ENCODE results near the gene BCL2L1. TPM values are rescaled to one million over a fixed set of nuclear protein-coding genes. Genes with fewer than 3 reads are reported as not detected.
"Not testable (repeated sequence)": the region's sequence is repeated elsewhere in the genome, so short reads cannot be mapped to it uniquely, and the experiment has no call there.

BCL2L1 gene
- total RNA-seq, 2 donors from 2014 or later = 140 to 325 TPM

- H3K9me3 Mint-ChIP-seq = no peaks in the 10 kb centered on the region
- H3K4me1 Mint-ChIP-seq (ENCODE audit: low read depth in 2 of 2) = peaks cover 82 to 93% of the 10 kb centered on the region in 2 donors
- peaks cover 38% of the 10 kb centered on the region for H3K36me3 Mint-ChIP-seq
- peak; percentile 88 for DNase-seq (ENCODE audit: low spot score)
- peak; percentile 81 to 82 for ATAC-seq
- H3K4me3 Mint-ChIP-seq = peak overlapping the region; percentile 98
- no peaks in the 10 kb centered on the region for H3K27me3 Mint-ChIP-seq
- peak overlapping the region; percentile 99 to 100 for H3K27ac Mint-ChIP-seq
Measured at GRCh38 chr20:31675828-31676608, 46.6 kb downstream of the BCL2L1 start.

- DNase-seq (ENCODE audit: low spot score) (peak; percentile 88), ATAC-seq (peak; percentile 85 to 88)
- H3K4me3 Mint-ChIP-seq = peak overlapping the region; percentile 98
- H3K27me3 Mint-ChIP-seq = no peaks in the 10 kb centered on the region
- peaks cover 81 to 93% of the 10 kb centered on the region in 2 donors for H3K4me1 Mint-ChIP-seq (ENCODE audit: low read depth in 2 of 2)
- no peaks in the 10 kb centered on the region for H3K9me3 Mint-ChIP-seq
- peaks cover 30% of the 10 kb centered on the region for H3K36me3 Mint-ChIP-seq
- peak overlapping the region; percentile 99 to 100 for H3K27ac Mint-ChIP-seq
Measured at GRCh38 chr20:31674895-31675827, 47.5 kb downstream of the BCL2L1 start.

- ATAC-seq (peak in 1 of 2 donors; percentile 49), DNase-seq (ENCODE audit: low spot score) (no peak)
- H3K36me3 Mint-ChIP-seq = peaks cover 27% of the 10 kb centered on the region
- peak overlapping the region; percentile 98 for H3K4me3 Mint-ChIP-seq
- H3K27ac Mint-ChIP-seq = peak overlapping the region; percentile 99 to 100
- no peaks in the 10 kb centered on the region for H3K9me3 Mint-ChIP-seq
- H3K27me3 Mint-ChIP-seq = no peaks in the 10 kb centered on the region
- H3K4me1 Mint-ChIP-seq (ENCODE audit: low read depth in 2 of 2) = peaks cover 83 to 94% of the 10 kb centered on the region in 2 donors
Measured at GRCh38 chr20:31673943-31674463, 48.7 kb downstream of the BCL2L1 start.

GRCh38 chr20:31673435-31673834, 49.2 kb downstream of the BCL2L1 start:
- no peaks in the 10 kb centered on the region for H3K9me3 Mint-ChIP-seq
- peak overlapping the region; percentile 98 for H3K4me3 Mint-ChIP-seq
- no peaks in the 10 kb centered on the region for H3K27me3 Mint-ChIP-seq
- H3K27ac Mint-ChIP-seq = peak overlapping the region; percentile 99 to 100
- ATAC-seq (no peak), DNase-seq (ENCODE audit: low spot score) (no peak)
- H3K36me3 Mint-ChIP-seq = peaks cover 22% of the 10 kb centered on the region
- peaks cover 77 to 89% of the 10 kb centered on the region in 2 donors for H3K4me1 Mint-ChIP-seq (ENCODE audit: low read depth in 2 of 2)

- Mint-ChIP-seq H3K4me1 (ENCODE audit: low read depth in 2 of 2) (peaks cover 77 to 90% of the 10 kb centered on the region in 2 donors), H3K27ac (peak overlapping the region; percentile 99 to 100), H3K27me3 (no peaks in the 10 kb centered on the region), H3K9me3 (no peaks in the 10 kb centered on the region), H3K36me3 (peaks cover 15% of the 10 kb centered on the region), H3K4me3 (no peak overlapping the region)
- no peak for DNase-seq (ENCODE audit: low spot score)
- no peak for ATAC-seq
Measured at GRCh38 chr20:31671324-31671723, 51.3 kb downstream of the BCL2L1 start.

- H3K4me3 Mint-ChIP-seq = peak overlapping the region; percentile 58
- peak overlapping the region; percentile 99 to 100 for H3K27ac Mint-ChIP-seq
- peaks cover 15% of the 10 kb centered on the region for H3K36me3 Mint-ChIP-seq
- ATAC-seq = no peak
- no peak for DNase-seq (ENCODE audit: low spot score)
- H3K9me3 Mint-ChIP-seq = no peaks in the 10 kb centered on the region
- no peaks in the 10 kb centered on the region for H3K27me3 Mint-ChIP-seq
- H3K4me1 Mint-ChIP-seq (ENCODE audit: low read depth in 2 of 2) = peaks cover 77 to 90% of the 10 kb centered on the region in 2 donors
Measured at GRCh38 chr20:31670371-31671228, 52.1 kb downstream of the BCL2L1 start.

- Mint-ChIP-seq H3K36me3 (peaks cover 15% of the 10 kb centered on the region), H3K27me3 (no peaks in the 10 kb centered on the region), H3K4me1 (ENCODE audit: low read depth in 2 of 2) (peaks cover 77 to 89% of the 10 kb centered on the region in 2 donors), H3K27ac (peak overlapping the region; percentile 99 to 100), H3K4me3 (peak overlapping the region; percentile 58), H3K9me3 (no peaks in the 10 kb centered on the region)
- ATAC-seq = no peak
- DNase-seq (ENCODE audit: low spot score) = no peak
Measured at GRCh38 chr20:31669876-31670275, 52.8 kb downstream of the BCL2L1 start.

- DNase-seq (ENCODE audit: low spot score); H3K9me3 Mint-ChIP-seq; H3K27me3 Mint-ChIP-seq; ATAC-seq: not testable (repeated sequence)
- H3K4me3 Mint-ChIP-seq = peak overlapping the region; percentile 58
- peak overlapping the region; percentile 99 to 100 for H3K27ac Mint-ChIP-seq
- H3K36me3 Mint-ChIP-seq = peaks cover 11% of the 10 kb centered on the region
- H3K4me1 Mint-ChIP-seq (ENCODE audit: low read depth in 2 of 2) = peaks cover 77 to 88% of the 10 kb centered on the region in 2 donors
Measured at GRCh38 chr20:31668944-31669343, 53.7 kb downstream of the BCL2L1 start.

GRCh38 chr20:31667315-31668285, 55.1 kb downstream of the BCL2L1 start:
- ATAC-seq = no peak
- DNase-seq (ENCODE audit: low spot score) = no peak
- H3K36me3 Mint-ChIP-seq = peaks cover 8% of the 10 kb centered on the region
- H3K4me3 Mint-ChIP-seq = peak overlapping the region; percentile 89
- H3K27me3 Mint-ChIP-seq = no peaks in the 10 kb centered on the region
- H3K4me1 Mint-ChIP-seq (ENCODE audit: low read depth in 2 of 2) = peaks cover 80 to 83% of the 10 kb centered on the region in 2 donors
- H3K27ac Mint-ChIP-seq = peak overlapping the region; percentile 99 to 100
- no peaks in the 10 kb centered on the region for H3K9me3 Mint-ChIP-seq

GRCh38 chr20:31666258-31667042, 56.2 kb downstream of the BCL2L1 start:
- ATAC-seq = peak; percentile 83 to 92

GRCh38 chr20:31665753-31666152, 56.9 kb downstream of the BCL2L1 start:
- Mint-ChIP-seq H3K4me3 (peak overlapping the region; percentile 89), H3K27me3 (no peaks in the 10 kb centered on the region), H3K36me3 (no peaks in the 10 kb centered on the region), H3K27ac (peak overlapping the region; percentile 99 to 100), H3K9me3 (no peaks in the 10 kb centered on the region), H3K4me1 (ENCODE audit: low read depth in 2 of 2) (peaks cover 88% of the 10 kb centered on the region in 2 donors)
- ATAC-seq (no peak), DNase-seq (ENCODE audit: low spot score) (no peak)

More at GRCh38 chr20:31666258-31667042, 56.2 kb downstream of the BCL2L1 start:
- H3K4me3 Mint-ChIP-seq = peak overlapping the region; percentile 89
- peak; percentile 80 for DNase-seq (ENCODE audit: low spot score)
- peaks cover 2% of the 10 kb centered on the region for H3K36me3 Mint-ChIP-seq
- no peaks in the 10 kb centered on the region for H3K9me3 Mint-ChIP-seq
- peak overlapping the region; percentile 99 to 100 for H3K27ac Mint-ChIP-seq
- H3K27me3 Mint-ChIP-seq = no peaks in the 10 kb centered on the region
- peaks cover 87 to 88% of the 10 kb centered on the region in 2 donors for H3K4me1 Mint-ChIP-seq (ENCODE audit: low read depth in 2 of 2)
